ENCODE measurements around the gene CCK.

GRCh38 chr3:42236611-42237010 is 29.4 kb downstream of the CCK start:
- no peak for TF ChIP-seq EZH2 (IDR thresholded peaks at IDR 0.05; ENCODE audit: insufficient read depth, poor library complexity, severe bottlenecking)
- no peak for TF ChIP-seq EZH2phosphoT487 (IDR thresholded peaks at IDR 0.05; ENCODE audit: insufficient read depth, low read depth)

Data from GM23248 (cell line).